ENCODE data around the gene HOXD11. TPM values are rescaled to one million over a fixed set of nuclear protein-coding genes. Genes with fewer than 3 reads are reported as not detected.

HOXD11 gene
- total and polyA plus RNA-seq, 2 experiments from 2014 or later, result not detected

DNA sequence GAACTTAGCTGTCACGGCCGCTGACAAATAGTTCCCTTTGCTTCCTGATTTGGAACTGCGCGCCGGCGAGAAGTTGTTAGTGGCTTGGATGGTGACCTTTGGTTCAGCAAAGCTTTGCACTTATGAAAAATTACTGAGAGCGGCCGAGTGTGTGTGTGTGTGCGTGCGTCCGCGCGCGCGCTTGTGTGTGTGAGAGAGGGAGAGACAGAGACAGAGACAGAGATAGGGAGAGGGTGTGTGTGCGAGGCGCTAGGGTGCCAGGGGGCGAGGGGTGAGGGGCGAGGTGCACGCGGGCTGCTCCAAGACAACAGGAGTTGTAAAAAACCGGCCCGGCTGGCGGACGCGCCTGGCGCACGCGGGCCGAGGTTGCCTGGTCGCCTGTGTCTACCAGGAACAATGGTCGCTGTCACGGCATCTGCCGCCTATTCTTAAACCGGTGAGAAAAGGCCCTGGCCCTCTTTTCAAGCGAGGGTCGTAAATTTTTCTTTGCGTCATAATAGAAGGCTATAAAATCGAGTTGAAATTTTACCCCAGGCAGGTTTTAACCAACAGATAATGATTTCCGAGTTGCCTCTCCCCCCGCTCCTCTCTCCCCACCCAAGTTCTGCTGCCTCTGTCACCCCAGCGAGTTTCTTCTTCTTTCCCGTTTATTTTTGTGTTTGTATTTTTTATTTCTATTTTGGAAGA, 50.6 kb downstream of the HOXD11 start:
- H3K4me3 ChIP-seq, result peak overlapping the region; percentile 12

DNA sequence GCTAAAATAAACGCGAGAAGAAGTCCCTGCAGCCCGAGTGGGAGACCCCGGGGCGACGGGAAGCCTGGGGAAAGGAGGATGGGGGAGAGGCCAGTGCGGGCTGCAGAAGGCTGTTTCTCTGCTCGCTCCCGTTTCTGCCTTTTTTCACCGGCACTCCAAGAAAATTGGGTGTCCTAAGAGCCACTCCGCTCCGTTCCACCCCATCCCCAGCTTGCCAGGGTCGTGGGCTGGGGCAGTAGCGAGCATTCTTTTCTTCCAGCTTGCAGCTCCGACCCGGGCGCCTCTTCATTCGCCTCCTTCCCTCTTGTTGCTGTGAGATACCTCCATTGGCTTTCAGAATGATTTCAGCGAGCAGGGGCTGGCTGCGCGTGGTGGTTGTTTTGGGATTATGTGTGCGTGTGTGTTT, 51.1 kb downstream of the HOXD11 start:
- peaks cover 10% of the 10 kb centered on the region for H3K4me1 ChIP-seq (ENCODE audit: low read depth)

More for the DNA sequence above, 50.6 kb downstream of the HOXD11 start:
- peaks cover 10% of the 10 kb centered on the region for H3K4me1 ChIP-seq (ENCODE audit: low read depth)
- no peak overlapping the region for H3K27ac ChIP-seq
- TF ChIP-seq, protein P1, sequence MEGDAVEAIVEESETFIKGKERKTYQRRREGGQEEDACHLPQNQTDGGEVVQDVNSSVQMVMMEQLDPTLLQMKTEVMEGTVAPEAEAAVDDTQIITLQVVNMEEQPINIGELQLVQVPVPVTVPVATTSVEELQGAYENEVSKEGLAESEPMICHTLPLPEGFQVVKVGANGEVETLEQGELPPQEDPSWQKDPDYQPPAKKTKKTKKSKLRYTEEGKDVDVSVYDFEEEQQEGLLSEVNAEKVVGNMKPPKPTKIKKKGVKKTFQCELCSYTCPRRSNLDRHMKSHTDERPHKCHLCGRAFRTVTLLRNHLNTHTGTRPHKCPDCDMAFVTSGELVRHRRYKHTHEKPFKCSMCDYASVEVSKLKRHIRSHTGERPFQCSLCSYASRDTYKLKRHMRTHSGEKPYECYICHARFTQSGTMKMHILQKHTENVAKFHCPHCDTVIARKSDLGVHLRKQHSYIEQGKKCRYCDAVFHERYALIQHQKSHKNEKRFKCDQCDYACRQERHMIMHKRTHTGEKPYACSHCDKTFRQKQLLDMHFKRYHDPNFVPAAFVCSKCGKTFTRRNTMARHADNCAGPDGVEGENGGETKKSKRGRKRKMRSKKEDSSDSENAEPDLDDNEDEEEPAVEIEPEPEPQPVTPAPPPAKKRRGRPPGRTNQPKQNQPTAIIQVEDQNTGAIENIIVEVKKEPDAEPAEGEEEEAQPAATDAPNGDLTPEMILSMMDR (IDR thresholded peaks at IDR 0.05; ENCODE audit: low read depth, low read length), result no peak
- H3K9me3 ChIP-seq (ENCODE audit: low read depth), result peaks cover 3% of the 10 kb centered on the region
- no peaks in the 10 kb centered on the region for H3K36me3 ChIP-seq
- H3K27me3 ChIP-seq, result peaks cover 100% of the 10 kb centered on the region
- DNase-seq (ENCODE audit: low read depth in 1 of 2, low spot score in 1 of 2), result no peak

DNA sequence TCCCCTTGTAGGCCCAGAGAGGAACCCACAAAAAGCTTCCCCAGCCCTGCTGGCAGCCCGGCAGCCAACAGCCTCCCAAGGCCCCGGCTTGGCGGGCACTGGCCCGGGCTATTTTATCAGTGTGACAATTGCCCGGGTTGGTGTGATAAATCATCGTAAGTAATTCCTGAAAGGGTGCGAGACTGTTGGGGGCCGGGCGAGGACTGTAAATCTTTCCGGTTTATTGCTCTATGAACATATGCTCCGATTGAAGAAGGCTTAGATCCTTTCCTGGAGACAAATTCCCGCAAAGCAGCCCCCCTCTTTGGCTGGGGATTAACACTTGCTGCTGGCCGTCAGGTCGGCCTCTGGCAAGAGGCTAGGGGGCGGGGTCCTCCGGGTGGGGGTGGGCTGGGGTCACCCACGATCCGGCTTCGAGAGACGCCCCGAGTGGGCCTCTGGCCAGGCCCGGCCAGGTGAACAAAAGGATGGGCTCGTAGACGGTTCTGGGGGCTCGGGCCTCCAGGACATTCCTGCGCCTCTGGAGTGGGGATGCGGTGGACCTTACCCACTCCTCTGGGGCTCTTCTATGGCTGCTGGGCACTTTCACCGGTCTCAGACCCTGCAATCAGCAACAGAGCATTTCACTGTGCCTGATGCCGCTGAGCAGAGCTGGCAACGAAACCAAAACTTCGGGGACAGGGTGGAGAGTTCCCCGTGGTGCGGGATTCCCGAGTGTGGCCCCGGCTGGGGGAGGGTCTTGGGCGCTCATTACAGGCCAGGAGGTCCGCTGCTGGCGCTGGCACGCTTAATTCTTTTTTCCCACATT, 52.0 kb downstream of the HOXD11 start:
- H3K27me3 ChIP-seq, result peaks cover 100% of the 10 kb centered on the region
- TF ChIP-seq, protein P1 (IDR thresholded peaks at IDR 0.05; ENCODE audit: low read depth, low read length), result no peak
- H3K4me3 ChIP-seq, result no peak overlapping the region
- H3K36me3 ChIP-seq, result no peaks in the 10 kb centered on the region
- H3K9me3 ChIP-seq (ENCODE audit: low read depth), result peaks cover 3% of the 10 kb centered on the region
- peaks cover 10% of the 10 kb centered on the region for H3K4me1 ChIP-seq (ENCODE audit: low read depth)
- H3K27ac ChIP-seq, result no peak overlapping the region
- no peak for DNase-seq (ENCODE audit: low read depth in 1 of 2, low spot score in 1 of 2)

More for the DNA sequence above, 51.1 kb downstream of the HOXD11 start:
- Histone ChIP-seq H3K27ac (no peak overlapping the region), H3K36me3 (no peaks in the 10 kb centered on the region), H3K4me3 (peak overlapping the region; percentile 12), H3K27me3 (peaks cover 100% of the 10 kb centered on the region), H3K9me3 (ENCODE audit: low read depth) (peaks cover 3% of the 10 kb centered on the region)
- TF ChIP-seq, protein P1 (IDR thresholded peaks at IDR 0.05; ENCODE audit: low read depth, low read length), result no peak
- DNase-seq (ENCODE audit: low read depth in 1 of 2, low spot score in 1 of 2), result no peak

Other genes with a start within 250 kb of the HOXD11 start
- gene LNPK, start 105.0 kb upstream of the HOXD11 start, total RNA-seq, result 34.5 and 37.7 TPM in 2 replicates
- gene LNPK, start 105.0 kb upstream of the HOXD11 start, polyA plus RNA-seq, result 35.0 and 41.9 TPM in 2 replicates
- gene EVX2, start 23.3 kb upstream of the HOXD11 start, total RNA-seq, result 0.06 and 0.11 TPM in 2 replicates
- gene EVX2, start 23.3 kb upstream of the HOXD11 start, polyA plus RNA-seq, result 0.28 TPM in 1 of 2 replicates, not detected in the other
- gene HOXD13, start 14.6 kb upstream of the HOXD11 start, total RNA-seq, result not detected in 2 replicates
- gene HOXD13, start 14.6 kb upstream of the HOXD11 start, polyA plus RNA-seq, result not detected in 2 replicates
- not detected in 2 replicates for gene HOXD12, start 7.5 kb upstream of the HOXD11 start, total RNA-seq
- not detected in 2 replicates for gene HOXD12, start 7.5 kb upstream of the HOXD11 start, polyA plus RNA-seq
- not detected in 2 replicates for gene HOXD10, start 9.5 kb downstream of the HOXD11 start, total RNA-seq
- gene HOXD10, start 9.5 kb downstream of the HOXD11 start, polyA plus RNA-seq, result not detected in 2 replicates
- gene HOXD9, start 15.4 kb downstream of the HOXD11 start, total RNA-seq, result not detected in 2 replicates
- not detected in 2 replicates for gene HOXD9, start 15.4 kb downstream of the HOXD11 start, polyA plus RNA-seq
- gene HOXD8, start 22.4 kb downstream of the HOXD11 start, total RNA-seq, result not detected in 2 replicates
- not detected in 2 replicates for gene HOXD8, start 22.4 kb downstream of the HOXD11 start, polyA plus RNA-seq
- gene HOXD4, start 44.3 kb downstream of the HOXD11 start, total RNA-seq, result not detected in 2 replicates
- not detected in 2 replicates for gene HOXD4, start 44.3 kb downstream of the HOXD11 start, polyA plus RNA-seq
- gene HOXD3, start 50.0 kb downstream of the HOXD11 start, total RNA-seq, result 0.12 TPM in 1 of 2 replicates, not detected in the other
- not detected in 2 replicates for gene HOXD3, start 50.0 kb downstream of the HOXD11 start, polyA plus RNA-seq
- gene HOXD1, start 81.4 kb downstream of the HOXD11 start, total RNA-seq, result not detected in 2 replicates
- gene HOXD1, start 81.4 kb downstream of the HOXD11 start, polyA plus RNA-seq, result not detected in 2 replicates
- gene MTX2, start 162.2 kb downstream of the HOXD11 start, total RNA-seq, result 50.9 and 60.7 TPM in 2 replicates
- gene MTX2, start 162.2 kb downstream of the HOXD11 start, polyA plus RNA-seq, result 107 and 124 TPM in 2 replicates

All from cardiac muscle cell (in vitro differentiated cells and primary cell).